Measurements from ENCODE around the gene DDX43. TPM values are rescaled to one million over a fixed set of nuclear protein-coding genes. Genes with fewer than 3 reads are reported as not detected.
"Not testable (repeated sequence)": the region's sequence is repeated elsewhere in the genome, so short reads cannot be mapped to it uniquely, and the experiment has no call there.

The DDX43 gene
- total RNA-seq, 4 donors from 2014 or later: 0.57 to 4.9 TPM; not detected in 2

DNA sequence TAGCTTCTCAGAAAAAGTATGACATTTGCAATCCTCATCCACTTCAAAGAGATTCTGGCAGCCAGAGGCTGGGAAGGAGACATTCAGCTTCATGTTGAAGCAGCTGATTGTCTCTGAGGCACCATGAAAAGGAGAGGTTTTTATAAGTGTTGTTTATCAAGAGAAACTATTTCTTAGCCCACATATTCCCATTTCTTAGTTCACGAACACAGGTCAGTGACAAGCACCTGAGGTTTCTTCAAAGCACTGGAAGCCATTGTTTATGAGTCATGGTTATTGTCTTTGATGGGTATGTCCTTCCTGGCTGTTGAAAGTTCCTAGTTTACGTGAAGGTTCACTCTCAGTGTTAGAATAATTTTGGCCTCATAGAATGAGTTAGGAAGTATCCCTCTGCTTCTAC lies 3.0 kb upstream of the DDX43 start:
- no peak for DNase-seq
- Histone ChIP-seq H3K4me1 (no peaks in the 10 kb centered on the region), H3K27ac (no peak overlapping the region), H3K36me3 (no peaks in the 10 kb centered on the region), H3K9me3 (no peaks in the 10 kb centered on the region), H3K4me3 (no peak overlapping the region), H3K27me3 (peaks cover 0 to 7% of the 10 kb centered on the region in 2 donors)
- TF ChIP-seq, protein P1, sequence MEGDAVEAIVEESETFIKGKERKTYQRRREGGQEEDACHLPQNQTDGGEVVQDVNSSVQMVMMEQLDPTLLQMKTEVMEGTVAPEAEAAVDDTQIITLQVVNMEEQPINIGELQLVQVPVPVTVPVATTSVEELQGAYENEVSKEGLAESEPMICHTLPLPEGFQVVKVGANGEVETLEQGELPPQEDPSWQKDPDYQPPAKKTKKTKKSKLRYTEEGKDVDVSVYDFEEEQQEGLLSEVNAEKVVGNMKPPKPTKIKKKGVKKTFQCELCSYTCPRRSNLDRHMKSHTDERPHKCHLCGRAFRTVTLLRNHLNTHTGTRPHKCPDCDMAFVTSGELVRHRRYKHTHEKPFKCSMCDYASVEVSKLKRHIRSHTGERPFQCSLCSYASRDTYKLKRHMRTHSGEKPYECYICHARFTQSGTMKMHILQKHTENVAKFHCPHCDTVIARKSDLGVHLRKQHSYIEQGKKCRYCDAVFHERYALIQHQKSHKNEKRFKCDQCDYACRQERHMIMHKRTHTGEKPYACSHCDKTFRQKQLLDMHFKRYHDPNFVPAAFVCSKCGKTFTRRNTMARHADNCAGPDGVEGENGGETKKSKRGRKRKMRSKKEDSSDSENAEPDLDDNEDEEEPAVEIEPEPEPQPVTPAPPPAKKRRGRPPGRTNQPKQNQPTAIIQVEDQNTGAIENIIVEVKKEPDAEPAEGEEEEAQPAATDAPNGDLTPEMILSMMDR (IDR thresholded peaks at IDR 0.05): no peak
- TF ChIP-seq POLR2A (IDR thresholded peaks at IDR 0.05): no peak

DNA sequence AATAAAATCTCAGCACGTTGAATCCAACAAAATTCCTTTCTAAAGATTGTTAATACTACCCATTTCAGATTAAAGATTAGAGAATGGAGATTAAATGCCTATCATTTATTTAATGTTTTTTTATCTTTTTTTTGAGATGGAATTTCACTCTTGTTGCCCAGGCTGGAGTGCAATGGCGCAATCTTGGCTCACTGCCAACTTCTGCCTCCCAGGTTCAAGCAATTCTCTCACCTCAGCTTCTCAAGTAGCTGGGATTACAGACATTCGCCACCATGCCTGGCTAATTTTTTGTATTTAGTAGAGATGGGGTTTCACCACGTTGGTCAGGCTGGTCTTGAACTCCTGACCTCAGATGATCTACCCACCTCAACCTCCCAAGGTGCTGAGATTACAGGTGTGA lies 2.4 kb upstream of the DDX43 start:
- H3K36me3 ChIP-seq, DNase-seq, H3K9me3 ChIP-seq, H3K4me1 ChIP-seq, H3K4me3 ChIP-seq, H3K27ac ChIP-seq, H3K27me3 ChIP-seq: not testable (repeated sequence)

DNA sequence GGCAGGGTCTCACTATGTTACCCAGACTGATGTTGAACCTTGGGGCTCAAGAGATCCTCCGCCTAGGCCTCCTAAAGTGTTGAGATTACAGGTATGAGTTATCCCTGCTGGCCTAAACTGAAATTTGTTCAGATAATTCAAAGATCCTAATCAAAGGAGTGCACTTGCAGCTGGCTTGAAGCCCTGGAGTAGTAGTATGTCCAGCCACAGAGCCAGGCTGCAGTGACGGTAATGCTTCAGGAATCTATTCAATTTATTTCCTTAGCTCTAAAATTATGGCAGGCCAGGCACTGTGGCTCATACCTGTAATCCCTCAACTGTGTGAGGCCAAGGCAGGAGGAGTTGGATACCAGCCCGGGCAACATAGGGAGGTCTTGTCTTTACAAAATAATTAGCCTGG lies 1.4 kb upstream of the DDX43 start:
- DNase-seq: no peak
- Histone ChIP-seq H3K4me1 (no peaks in the 10 kb centered on the region), H3K36me3 (no peaks in the 10 kb centered on the region), H3K4me3 (no peak overlapping the region), H3K9me3 (no peaks in the 10 kb centered on the region), H3K27ac (no peak overlapping the region), H3K27me3 (peaks cover 0 to 7% of the 10 kb centered on the region in 2 donors)
- no peak for TF ChIP-seq POLR2A (IDR thresholded peaks at IDR 0.05)
- TF ChIP-seq, protein P1 (IDR thresholded peaks at IDR 0.05): no peak

DNA sequence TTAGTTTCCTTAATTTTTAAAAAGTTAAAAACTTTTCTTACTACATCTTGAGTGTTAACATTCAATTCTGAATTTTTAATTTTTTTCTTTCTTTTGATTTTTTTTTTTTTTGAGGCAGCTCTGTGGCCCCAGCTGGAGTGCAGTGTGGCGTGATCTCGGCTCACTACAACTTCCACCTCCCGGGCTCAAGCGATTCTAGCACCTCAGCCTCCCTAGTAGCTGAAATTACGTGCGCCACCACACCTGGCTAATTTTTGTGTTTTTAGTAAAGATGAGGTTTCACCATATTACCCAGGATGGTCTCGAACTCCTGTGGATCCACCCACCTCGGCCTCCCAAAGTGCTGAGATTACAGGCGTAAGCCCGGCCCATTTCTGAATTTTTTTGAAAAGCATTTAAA lies 1.2 kb downstream of the DDX43 start:
- Histone ChIP-seq H3K4me3 (no peak overlapping the region), H3K27ac (no peak overlapping the region), H3K9me3 (no peaks in the 10 kb centered on the region), H3K36me3 (no peaks in the 10 kb centered on the region), H3K27me3 (no peaks in the 10 kb centered on the region), H3K4me1 (no peaks in the 10 kb centered on the region)
- DNase-seq: no peak
- TF ChIP-seq POLR2A (IDR thresholded peaks at IDR 0.05): no peak
- TF ChIP-seq, protein P1 (IDR thresholded peaks at IDR 0.05): no peak

DNA sequence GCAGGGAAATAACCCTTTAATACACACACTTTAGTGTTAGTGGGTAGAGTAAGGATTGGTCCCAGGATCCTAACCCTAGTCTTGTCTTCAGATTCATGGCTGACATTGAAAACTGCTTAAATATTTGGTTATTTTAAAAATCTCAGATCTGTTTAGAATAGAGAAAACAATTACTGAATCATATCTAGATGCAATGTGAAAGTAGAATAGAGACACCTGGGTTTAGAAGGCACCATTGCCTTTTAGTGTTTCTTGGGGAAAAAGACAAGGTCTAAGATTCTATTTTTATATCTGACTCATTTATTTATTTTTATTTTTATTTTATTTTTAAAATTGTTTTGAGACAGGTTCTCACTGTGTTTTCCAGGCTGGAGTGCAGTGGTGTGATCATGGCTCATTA lies 6.0 kb downstream of the DDX43 start:
- H3K27me3 ChIP-seq: no peaks in the 10 kb centered on the region
- H3K36me3 ChIP-seq: no peaks in the 10 kb centered on the region
- DNase-seq: no peak
- no peaks in the 10 kb centered on the region for H3K4me1 ChIP-seq
- TF ChIP-seq, protein P1 (IDR thresholded peaks at IDR 0.05): no peak
- TF ChIP-seq POLR2A (IDR thresholded peaks at IDR 0.05): no peak
- no peak overlapping the region for H3K4me3 ChIP-seq
- H3K27ac ChIP-seq: no peak overlapping the region
- no peaks in the 10 kb centered on the region for H3K9me3 ChIP-seq

DNA sequence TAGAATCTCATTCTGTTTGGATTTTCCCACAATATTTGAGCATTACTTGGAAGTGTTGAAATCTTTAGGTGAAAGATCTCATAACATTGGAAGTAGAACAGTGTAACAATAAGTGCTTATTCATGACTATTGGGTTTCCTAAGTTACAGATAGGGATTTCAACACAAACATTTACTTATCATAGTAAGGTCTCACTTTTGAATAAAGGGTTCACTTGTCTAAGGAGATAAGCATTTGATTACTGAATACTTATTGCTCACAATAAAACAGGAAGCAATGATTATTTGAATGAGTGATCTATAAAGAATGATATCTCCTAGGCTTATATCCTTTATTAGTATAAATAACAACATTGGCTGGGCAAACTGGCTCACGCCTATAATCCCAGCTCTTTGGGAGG lies 14.8 kb downstream of the DDX43 start:
- H3K27ac ChIP-seq: no peak overlapping the region
- no peak for DNase-seq

More for the DNA sequence above, 14.8 kb downstream of the DDX43 start:
- Histone ChIP-seq H3K36me3 (no peaks in the 10 kb centered on the region), H3K9me3 (no peaks in the 10 kb centered on the region), H3K4me1 (no peaks in the 10 kb centered on the region), H3K27me3 (no peaks in the 10 kb centered on the region), H3K4me3 (no peak overlapping the region)
- TF ChIP-seq, protein P1 (IDR thresholded peaks at IDR 0.05): no peak
- no peak for TF ChIP-seq POLR2A (IDR thresholded peaks at IDR 0.05)
